ENCODE data around the gene SUCLA2.

DNA sequence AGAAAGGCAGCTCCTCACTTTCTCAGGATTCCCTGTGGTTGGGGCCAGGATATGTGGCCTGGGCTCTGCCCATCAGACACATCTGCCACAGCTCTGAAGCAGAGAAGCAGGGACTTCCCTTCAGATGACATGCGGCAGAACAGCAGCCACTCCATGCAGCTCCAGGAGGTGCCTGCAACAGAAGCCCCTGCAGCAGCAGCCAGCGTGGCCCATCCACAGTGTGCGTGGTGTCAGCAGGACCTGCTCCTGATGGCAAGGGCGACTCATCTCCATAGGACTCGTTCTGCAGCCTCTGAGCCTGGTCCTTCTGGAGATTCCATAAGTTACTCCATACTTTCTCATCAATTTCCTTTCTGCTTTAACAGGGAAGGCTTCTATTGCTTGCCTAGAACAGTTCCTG, 105.0 kb downstream of the SUCLA2 start:
- TF ChIP-seq, protein P1, sequence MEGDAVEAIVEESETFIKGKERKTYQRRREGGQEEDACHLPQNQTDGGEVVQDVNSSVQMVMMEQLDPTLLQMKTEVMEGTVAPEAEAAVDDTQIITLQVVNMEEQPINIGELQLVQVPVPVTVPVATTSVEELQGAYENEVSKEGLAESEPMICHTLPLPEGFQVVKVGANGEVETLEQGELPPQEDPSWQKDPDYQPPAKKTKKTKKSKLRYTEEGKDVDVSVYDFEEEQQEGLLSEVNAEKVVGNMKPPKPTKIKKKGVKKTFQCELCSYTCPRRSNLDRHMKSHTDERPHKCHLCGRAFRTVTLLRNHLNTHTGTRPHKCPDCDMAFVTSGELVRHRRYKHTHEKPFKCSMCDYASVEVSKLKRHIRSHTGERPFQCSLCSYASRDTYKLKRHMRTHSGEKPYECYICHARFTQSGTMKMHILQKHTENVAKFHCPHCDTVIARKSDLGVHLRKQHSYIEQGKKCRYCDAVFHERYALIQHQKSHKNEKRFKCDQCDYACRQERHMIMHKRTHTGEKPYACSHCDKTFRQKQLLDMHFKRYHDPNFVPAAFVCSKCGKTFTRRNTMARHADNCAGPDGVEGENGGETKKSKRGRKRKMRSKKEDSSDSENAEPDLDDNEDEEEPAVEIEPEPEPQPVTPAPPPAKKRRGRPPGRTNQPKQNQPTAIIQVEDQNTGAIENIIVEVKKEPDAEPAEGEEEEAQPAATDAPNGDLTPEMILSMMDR (conservative IDR thresholded peaks at IDR 0.05 in 1 of 2, IDR thresholded peaks at IDR 0.05 in 1 of 2; ENCODE audit: low read depth in 1 of 2, low read length in 2 of 2), result no peak
- no peak for TF ChIP-seq EZH2 (IDR thresholded peaks at IDR 0.05; ENCODE audit: low read length, missing control alignments)
